ENCODE data around the gene TUBA1B.

Gene TUBA1B

GRCh38 chr12:49105504-49106084 is 25.6 kb downstream of the TUBA1B start:
- Histone ChIP-seq H3K4me1 (ENCODE audit: control insufficient read depth, low read length) (peaks cover 33% of the 10 kb centered on the region), H3K9me3 (ENCODE audit: control insufficient read depth, insufficient read depth, low read length) (no peaks in the 10 kb centered on the region), H3K4me2 (ENCODE audit: low read length) (peak overlapping the region; percentile 16), H4K20me1 (ENCODE audit: control insufficient read depth, insufficient read depth, low read depth, low read length) (no peaks in the 10 kb centered on the region), H3K4me3 (ENCODE audit: low read length) (no peak overlapping the region), H3K79me2 (ENCODE audit: control insufficient read depth, low read length) (peaks cover 10% of the 10 kb centered on the region; the same call in 1 of the 2 replicates), H3K9me2 (replicated peaks; ENCODE audit: control insufficient read depth, low read length) (no peaks in the 10 kb centered on the region), H3K27ac (ENCODE audit: low read depth, low read length) (no peak overlapping the region), H3K36me3 (ENCODE audit: control insufficient read depth, low read length) (peaks cover 5% of the 10 kb centered on the region; the same call in 1 of the 2 replicates), H3K27me3 (ENCODE audit: control insufficient read depth, low read length) (no peaks in the 10 kb centered on the region), H3F3A (ENCODE audit: control insufficient read depth, insufficient read depth) (no peaks in the 10 kb centered on the region)
- TF ChIP-seq EZH2phosphoT487 (IDR thresholded peaks at IDR 0.05; ENCODE audit: borderline replicate concordance, low read length) (no peak), CTCF (IDR thresholded peaks at IDR 0.05; ENCODE audit: low read depth, low read length, poor library complexity, severe bottlenecking) (no peak)

GRCh38 chr12:49104822-49105221 is 26.4 kb downstream of the TUBA1B start:
- Histone ChIP-seq H3K79me2 (ENCODE audit: control insufficient read depth, low read length) (peaks cover 10% of the 10 kb centered on the region; the same call in 1 of the 2 replicates), H3K4me3 (ENCODE audit: low read length) (no peak overlapping the region), H3K4me2 (ENCODE audit: low read length) (no peak overlapping the region), H3K9me3 (ENCODE audit: control insufficient read depth, insufficient read depth, low read length) (no peaks in the 10 kb centered on the region), H3K4me1 (ENCODE audit: control insufficient read depth, low read length) (peaks cover 32% of the 10 kb centered on the region), H3K36me3 (ENCODE audit: control insufficient read depth, low read length) (peaks cover 5% of the 10 kb centered on the region; the same call in 1 of the 2 replicates), H3K9me2 (replicated peaks; ENCODE audit: control insufficient read depth, low read length) (no peaks in the 10 kb centered on the region), H3K27me3 (ENCODE audit: control insufficient read depth, low read length) (no peaks in the 10 kb centered on the region), H3K27ac (ENCODE audit: low read depth, low read length) (no peak overlapping the region), H3F3A (ENCODE audit: control insufficient read depth, insufficient read depth) (no peaks in the 10 kb centered on the region), H4K20me1 (ENCODE audit: control insufficient read depth, insufficient read depth, low read depth, low read length) (no peaks in the 10 kb centered on the region)
- TF ChIP-seq EZH2phosphoT487 (IDR thresholded peaks at IDR 0.05; ENCODE audit: borderline replicate concordance, low read length) (no peak), CTCF (IDR thresholded peaks at IDR 0.05; ENCODE audit: low read depth, low read length, poor library complexity, severe bottlenecking) (no peak)

- Histone ChIP-seq H3K9me3 (ENCODE audit: control insufficient read depth, insufficient read depth, low read length) (no peaks in the 10 kb centered on the region), H3K4me1 (ENCODE audit: control insufficient read depth, low read length) (peaks cover 6% of the 10 kb centered on the region), H3K36me3 (ENCODE audit: control insufficient read depth, low read length) (peaks cover 5% of the 10 kb centered on the region; the same call in 1 of the 2 replicates), H3F3A (ENCODE audit: control insufficient read depth, insufficient read depth) (no peaks in the 10 kb centered on the region), H3K27me3 (ENCODE audit: control insufficient read depth, low read length) (peaks cover 4% of the 10 kb centered on the region; the same call in 1 of the 2 replicates), H3K27ac (ENCODE audit: low read depth, low read length) (no peak overlapping the region), H3K4me3 (ENCODE audit: low read length) (no peak overlapping the region), H4K20me1 (ENCODE audit: control insufficient read depth, insufficient read depth, low read depth, low read length) (0 out of 2 replicates have a peak, but pooled peaks cover 2% of the 10 kb centered on the region), H3K79me2 (ENCODE audit: control insufficient read depth, low read length) (no peaks in the 10 kb centered on the region), H3K4me2 (ENCODE audit: low read length) (no peak overlapping the region), H3K9me2 (replicated peaks; ENCODE audit: control insufficient read depth, low read length) (no peaks in the 10 kb centered on the region)
- TF ChIP-seq CTCF (IDR thresholded peaks at IDR 0.05; ENCODE audit: low read depth, low read length, poor library complexity, severe bottlenecking): no peak
- TF ChIP-seq EZH2phosphoT487 (IDR thresholded peaks at IDR 0.05; ENCODE audit: borderline replicate concordance, low read length): no peak
Measured at GRCh38 chr12:49100380-49100779, 30.8 kb downstream of the TUBA1B start.

Measured in DOHH2 (cell line).